WTC11 (cell line): ENCODE data around the gene CDCA5. TPM values are rescaled to one million over a fixed set of nuclear protein-coding genes. Genes with fewer than 3 reads are reported as not detected.

Experiments used
- ATAC-seq: fragments of 200-7000 bp; cut with Tn5 transposase; 2 replicates; pipeline ENCODE4 v1.10.0; 2021; ENCODE audit warnings: mild to moderate bottlenecking, moderate library complexity
- CTCF ChIA-PET: fragments of 300-600 bp; sonication (Branson Sonifier 250); formaldehyde crosslinking; loops from one replicate; lab custom pipeline; 2021; ENCODE audit warnings: antibody characterized with exemption; lab: Charles Lee
- POLR2A ChIA-PET: fragments of 350-600 bp; sonication (Branson Sonifier 250); formaldehyde crosslinking; loops from one replicate; lab custom pipeline; 2021; ENCODE audit warnings: antibody characterized with exemption; lab: Charles Lee
- DNase-seq: peaks from one replicate; pipeline ENCODE4 v3.0.0; 2021; ENCODE audit warnings: low spot score
- H3K27ac Mint-ChIP-seq: 2 replicates; pipeline ENCODE4 v1.8.0; 2021; ENCODE audit warnings: mixed read lengths
- H3K27me3 Mint-ChIP-seq: 2 replicates; pipeline ENCODE4 v1.8.0; 2021; ENCODE audit warnings: low read depth, mild to moderate bottlenecking, moderate library complexity, mixed read lengths
- H3K36me3 Mint-ChIP-seq: 2 replicates; pipeline ENCODE4 v1.8.0; 2021; ENCODE audit warnings: mixed read lengths
- H3K4me1 Mint-ChIP-seq: 2 replicates; pipeline ENCODE4 v1.8.0; 2022; ENCODE audit warnings: mixed read lengths
- H3K4me3 Mint-ChIP-seq: 2 replicates; pipeline ENCODE4 v1.8.0; 2021; ENCODE audit warnings: mild to moderate bottlenecking, moderate library complexity, mixed read lengths
- H3K9me3 Mint-ChIP-seq: 2 replicates; pipeline ENCODE4 v1.8.0; 2021; ENCODE audit warnings: mixed read lengths
- CBFB ChIP-seq: sonication (generic); formaldehyde crosslinking; IDR thresholded peaks from 2 replicates; pipeline ENCODE4 v1.8.1; 2022; ENCODE audit warnings: mild to moderate bottlenecking, low read depth, missing genetic modification reagents
- E2F1 ChIP-seq: sonication (generic); formaldehyde crosslinking; IDR thresholded peaks from 2 replicates; pipeline ENCODE4 v1.8.0; 2022; ENCODE audit warnings: mild to moderate bottlenecking, missing genetic modification reagents
- ETV6 ChIP-seq: sonication (generic); formaldehyde crosslinking; IDR thresholded peaks from 2 replicates; pipeline ENCODE4 v1.8.1; 2022; ENCODE audit warnings: mild to moderate bottlenecking, missing genetic modification reagents
- GTF2I ChIP-seq: fragments of 250-450 bp; sonication (Bioruptor Pico); conservative IDR thresholded peaks from 2 replicates; pipeline ENCODE4 v1.4.0; 2021; ENCODE audit warnings: mild to moderate bottlenecking
- JAZF1 ChIP-seq: fragments of 250-450 bp; sonication (Bioruptor Pico); IDR thresholded peaks from 2 replicates; pipeline ENCODE4 v1.9.0; 2021; ENCODE audit warnings: moderate library complexity, mild to moderate bottlenecking, inconsistent platforms
- MLX ChIP-seq: sonication (generic); formaldehyde crosslinking; IDR thresholded peaks from 2 replicates; pipeline ENCODE4 v1.8.1; 2023; ENCODE audit warnings: mild to moderate bottlenecking, missing genetic modification reagents, moderate library complexity
- NR1H2 ChIP-seq: sonication (generic); formaldehyde crosslinking; IDR thresholded peaks from 2 replicates; pipeline ENCODE4 v1.9.0; 2021; ENCODE audit warnings: mild to moderate bottlenecking, moderate library complexity, missing genetic modification reagents
- PRDM15 ChIP-seq: sonication (generic); formaldehyde crosslinking; IDR thresholded peaks from 2 replicates; pipeline ENCODE4 v1.8.0; 2022; ENCODE audit warnings: missing genetic modification reagents
- SOX15 ChIP-seq: fragments of 250-450 bp; sonication (Bioruptor Pico); IDR thresholded peaks from 2 replicates; pipeline ENCODE4 v1.9.0; 2021; ENCODE audit warnings: mild to moderate bottlenecking
- TCF7 ChIP-seq: sonication (generic); formaldehyde crosslinking; IDR thresholded peaks from 2 replicates; pipeline ENCODE4 v1.8.0; 2022; ENCODE audit warnings: mild to moderate bottlenecking, low read depth, missing genetic modification reagents, moderate library complexity
- TEAD1 ChIP-seq: sonication (generic); formaldehyde crosslinking; IDR thresholded peaks from 2 replicates; pipeline ENCODE4 v1.8.0; 2022; ENCODE audit warnings: mild to moderate bottlenecking, missing genetic modification reagents
- USF1 ChIP-seq: sonication (generic); formaldehyde crosslinking; IDR thresholded peaks from 2 replicates; pipeline ENCODE4 v1.8.0; 2022; ENCODE audit warnings: mild to moderate bottlenecking, missing genetic modification reagents
- ZNF121 ChIP-seq: sonication (generic); formaldehyde crosslinking; IDR thresholded peaks from 2 replicates; pipeline ENCODE4 v1.8.0; 2023; ENCODE audit warnings: missing genetic modification reagents
- ZNF138 ChIP-seq: sonication (generic); formaldehyde crosslinking; conservative IDR thresholded peaks from 2 replicates; pipeline ENCODE4 v1.8.1; 2022; ENCODE audit warnings: mild to moderate bottlenecking, moderate library complexity, missing genetic modification reagents
- ZNF671 ChIP-seq: fragments of 250-450 bp; sonication (Bioruptor Pico); IDR thresholded peaks from 2 replicates; pipeline ENCODE4 v1.8.0; 2021; ENCODE audit warnings: mild to moderate bottlenecking
- total RNA-seq: library from RNA; stranded (reverse); gene quantifications from 3 replicates; pipeline ENCODE4 v1.2.3, GENCODE V29; 2021
- TF ChIP-seq, protein P1 (sequence below): sonication (generic); formaldehyde crosslinking; IDR thresholded peaks from 2 replicates; pipeline ENCODE4 v1.8.1; 2022; ENCODE audit warnings: low read depth, mild to moderate bottlenecking, moderate library complexity, missing genetic modification reagents, borderline replicate concordance
- TF ChIP-seq, protein P2 (sequence below): sonication (generic); formaldehyde crosslinking; IDR thresholded peaks from 2 replicates; pipeline ENCODE4 v1.8.1; 2023; ENCODE audit warnings: mild to moderate bottlenecking, missing genetic modification reagents

CDCA5 gene
- total RNA-seq, 1 experiment from 2014 or later = 95.9 TPM

DNA sequence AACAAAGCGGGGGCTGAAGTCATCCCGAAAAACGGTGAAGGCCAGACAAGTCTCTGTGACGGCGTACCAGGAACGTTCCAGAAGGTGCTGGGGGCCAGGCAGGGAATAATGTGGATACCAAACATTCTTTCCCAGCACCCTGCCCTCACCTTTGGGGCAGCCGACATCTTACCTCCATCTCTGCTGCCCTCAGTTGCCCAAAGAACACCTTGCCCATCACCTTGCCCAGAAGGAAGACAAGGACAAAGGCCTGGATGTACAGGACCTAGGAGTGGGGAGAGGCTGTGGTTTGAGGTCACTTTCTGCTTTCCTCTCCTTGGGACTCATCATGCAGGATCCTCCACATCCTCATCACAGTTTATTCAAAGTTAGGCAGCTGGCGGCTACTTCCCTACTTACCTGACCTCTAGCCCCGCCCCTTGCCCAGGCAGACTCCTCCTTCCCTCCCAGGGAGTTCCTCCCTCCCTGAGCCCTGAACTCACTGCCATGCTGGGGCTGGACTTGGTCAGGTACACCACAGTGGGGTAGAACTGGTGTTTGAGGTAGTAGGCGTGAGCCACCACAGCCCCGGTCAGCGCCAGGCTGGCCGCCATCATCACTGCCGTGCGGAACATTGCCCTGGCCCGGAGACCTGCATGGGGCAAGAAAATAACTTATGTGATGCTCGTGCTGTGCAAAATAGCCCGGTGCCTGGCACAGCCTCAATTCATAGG lies 49.3 kb upstream of the CDCA5 start:
- H3K36me3 Mint-ChIP-seq = peaks cover 15% of the 10 kb centered on the region
- peak overlapping the region; percentile 97 for H3K27ac Mint-ChIP-seq
- peak overlapping the region; percentile 98 for H3K4me3 Mint-ChIP-seq
- POLR2A ChIA-PET = no interaction called here
- peaks cover 18% of the 10 kb centered on the region for H3K4me1 Mint-ChIP-seq
- H3K9me3 Mint-ChIP-seq = no peaks in the 10 kb centered on the region
- peak; percentile 46 for ATAC-seq
- no peaks in the 10 kb centered on the region for H3K27me3 Mint-ChIP-seq
- no peak for TF ChIP-seq ZNF671 (CRISPR knock-in tag)
- TF ChIP-seq E2F1 (CRISPR knock-in tag) = no peak
- no peak for TF ChIP-seq CBFB (CRISPR knock-in tag)
- TF ChIP-seq JAZF1 (CRISPR knock-in tag) = no peak
- TF ChIP-seq ZNF138 = no peak
- no peak for TF ChIP-seq PRDM15
- TF ChIP-seq TEAD1 (CRISPR knock-in tag) = no peak
- TF ChIP-seq SOX15 (CRISPR knock-in tag) = no peak
- no peak for TF ChIP-seq GTF2I (CRISPR knock-in tag)
- no peak for TF ChIP-seq NR1H2 (CRISPR knock-in tag)
- no peak for TF ChIP-seq USF1 (CRISPR knock-in tag)
- TF ChIP-seq ZNF121 = no peak
- TF ChIP-seq, protein P1, sequence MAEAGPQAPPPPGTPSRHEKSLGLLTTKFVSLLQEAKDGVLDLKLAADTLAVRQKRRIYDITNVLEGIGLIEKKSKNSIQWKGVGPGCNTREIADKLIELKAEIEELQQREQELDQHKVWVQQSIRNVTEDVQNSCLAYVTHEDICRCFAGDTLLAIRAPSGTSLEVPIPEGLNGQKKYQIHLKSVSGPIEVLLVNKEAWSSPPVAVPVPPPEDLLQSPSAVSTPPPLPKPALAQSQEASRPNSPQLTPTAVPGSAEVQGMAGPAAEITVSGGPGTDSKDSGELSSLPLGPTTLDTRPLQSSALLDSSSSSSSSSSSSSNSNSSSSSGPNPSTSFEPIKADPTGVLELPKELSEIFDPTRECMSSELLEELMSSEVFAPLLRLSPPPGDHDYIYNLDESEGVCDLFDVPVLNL (CRISPR knock-in tag) = no peak
- TF ChIP-seq MLX (CRISPR knock-in tag) = no peak
- TF ChIP-seq, protein P2, sequence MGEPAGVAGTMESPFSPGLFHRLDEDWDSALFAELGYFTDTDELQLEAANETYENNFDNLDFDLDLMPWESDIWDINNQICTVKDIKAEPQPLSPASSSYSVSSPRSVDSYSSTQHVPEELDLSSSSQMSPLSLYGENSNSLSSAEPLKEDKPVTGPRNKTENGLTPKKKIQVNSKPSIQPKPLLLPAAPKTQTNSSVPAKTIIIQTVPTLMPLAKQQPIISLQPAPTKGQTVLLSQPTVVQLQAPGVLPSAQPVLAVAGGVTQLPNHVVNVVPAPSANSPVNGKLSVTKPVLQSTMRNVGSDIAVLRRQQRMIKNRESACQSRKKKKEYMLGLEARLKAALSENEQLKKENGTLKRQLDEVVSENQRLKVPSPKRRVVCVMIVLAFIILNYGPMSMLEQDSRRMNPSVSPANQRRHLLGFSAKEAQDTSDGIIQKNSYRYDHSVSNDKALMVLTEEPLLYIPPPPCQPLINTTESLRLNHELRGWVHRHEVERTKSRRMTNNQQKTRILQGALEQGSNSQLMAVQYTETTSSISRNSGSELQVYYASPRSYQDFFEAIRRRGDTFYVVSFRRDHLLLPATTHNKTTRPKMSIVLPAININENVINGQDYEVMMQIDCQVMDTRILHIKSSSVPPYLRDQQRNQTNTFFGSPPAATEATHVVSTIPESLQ (CRISPR knock-in tag) = no peak
- no peak for TF ChIP-seq ETV6
- no peak for TF ChIP-seq TCF7 (CRISPR knock-in tag)
- TF ChIP-seq, all 79 proteins: peak for 0
- CTCF ChIA-PET = interaction anchor here (2.4 to 3.7 kb wide), 3 partner anchors 15 to 48 kb away, joined by 18 to 40 read pairs (median 35); partner anchors contain the start of genes CAPN1, TM7SF2 and ZNHIT2
- peak; percentile 74 for DNase-seq
